Stimulated activated CD8-positive, alpha-beta memory T cell treated with anti-CD3 and anti-CD28 coated beads, Interleukin-4, amount 100 ng/mL, for 1 hour (primary cell): Measurements from ENCODE around the gene ZFP1.
"Not testable (repeated sequence)": the region's sequence is repeated elsewhere in the genome, so short reads cannot be mapped to it uniquely, and the experiment has no call there.

Source experiments
- DNase-seq, 2 donors: peaks; one replicate each; pipeline ENCODE4 v3.0.0-alpha.2; 2020; ENCODE audit warnings: low read depth in 2 of 2, low spot score in 1 of 2

ZFP1 gene

GRCh38 chr16:75112734-75113491, 35.4 kb upstream of the ZFP1 start:
- no peak for DNase-seq

- no peak for DNase-seq
Measured at GRCh38 chr16:75113541-75114121, 34.7 kb upstream of the ZFP1 start.

- no peak for DNase-seq
Measured at GRCh38 chr16:75114179-75114945, 34.0 kb upstream of the ZFP1 start.

- DNase-seq: no peak
Measured at GRCh38 chr16:75114946-75115825, 33.1 kb upstream of the ZFP1 start.

DNA sequence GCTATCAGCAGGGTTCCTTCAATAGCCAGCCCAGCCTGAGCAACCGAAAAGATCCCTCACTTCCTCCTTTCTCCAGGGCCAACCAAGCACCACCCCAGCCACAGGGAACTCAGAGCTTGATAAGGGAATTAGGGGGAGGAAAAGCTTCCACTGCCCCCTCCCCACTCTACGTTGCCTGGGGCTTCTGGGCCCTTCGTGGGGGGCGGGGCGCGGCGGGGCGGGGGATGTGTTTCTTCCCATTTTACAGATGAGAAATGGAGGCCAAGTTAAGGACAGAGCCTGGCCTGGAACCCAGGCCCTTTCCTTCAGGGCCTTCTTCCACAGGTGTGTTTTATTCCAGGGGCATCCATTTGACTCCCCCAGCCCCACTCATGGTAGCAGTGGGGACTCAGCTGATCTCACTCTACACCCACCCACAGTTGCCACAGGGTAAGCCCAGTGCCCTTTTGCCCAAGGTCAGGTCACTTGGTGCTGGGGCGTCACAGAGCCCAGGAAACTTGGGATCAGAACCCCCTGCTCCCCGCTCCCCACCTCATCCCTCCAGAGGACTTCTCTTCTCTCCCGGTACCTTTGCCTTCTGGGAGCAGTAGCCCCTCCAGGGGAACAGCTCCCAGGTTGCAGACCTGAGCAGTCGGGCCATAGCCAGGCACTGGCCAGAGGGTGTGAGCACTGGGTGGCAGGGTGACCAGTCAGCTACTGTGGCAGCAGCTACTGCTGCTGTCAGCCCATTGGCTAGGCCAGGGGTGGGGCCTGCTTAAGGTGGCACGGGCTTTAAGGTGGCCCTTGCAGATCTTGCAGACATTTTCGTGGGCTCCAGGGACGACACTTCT, 32.0 kb upstream of the ZFP1 start, which contains the start of gene LDHD:
TSS of gene LDHD (minus strand) at position 700 of the 830 bp plus-strand sequence. CDS start at position 640, 60 bp downstream.
- DNase-seq: no peak

DNA sequence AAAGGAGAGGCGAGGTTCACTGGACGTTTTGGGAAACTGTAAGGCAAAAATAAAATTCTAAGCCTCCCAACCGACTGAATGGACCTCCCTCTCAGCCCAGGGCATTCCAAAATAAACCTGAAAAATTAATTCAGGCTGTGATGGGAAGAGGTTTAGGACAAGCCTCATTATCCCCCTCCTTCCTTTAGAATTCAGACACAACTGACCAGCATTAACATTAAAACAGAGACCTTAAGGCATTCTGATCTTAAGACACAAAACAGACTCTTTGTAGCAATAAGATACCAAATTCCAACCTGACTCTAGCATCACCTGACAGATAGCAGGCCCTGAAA, 31.4 kb upstream of the ZFP1 start:
- no peak for DNase-seq

DNA sequence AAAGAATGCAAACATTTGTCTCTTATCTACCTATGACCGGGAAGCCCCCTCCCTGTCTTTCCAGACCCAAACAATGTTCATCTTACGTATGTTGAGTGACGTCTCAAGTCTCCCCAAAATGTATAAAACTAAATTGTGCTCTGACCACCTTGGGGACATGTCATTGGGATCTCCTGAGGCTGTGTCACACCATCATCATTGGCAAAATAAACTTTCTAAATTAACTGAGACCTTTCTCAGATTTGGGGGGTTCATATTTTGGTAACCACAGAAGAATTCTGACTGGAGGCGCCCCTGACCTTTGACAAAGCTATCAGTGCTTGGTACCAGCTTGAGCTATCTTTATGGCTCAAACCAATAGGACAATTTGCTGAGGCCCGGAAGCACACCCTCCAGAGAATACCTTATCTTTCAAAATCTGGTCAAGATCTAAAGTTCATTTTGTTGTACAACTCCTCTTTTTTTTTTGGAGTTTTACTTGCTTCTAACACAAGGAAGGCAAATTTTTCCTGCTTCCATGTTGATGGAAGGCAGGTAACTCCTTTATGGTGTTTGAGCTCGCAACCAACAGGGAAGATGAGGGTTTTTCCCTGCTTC, 29.3 kb upstream of the ZFP1 start:
- no peak for DNase-seq

DNA sequence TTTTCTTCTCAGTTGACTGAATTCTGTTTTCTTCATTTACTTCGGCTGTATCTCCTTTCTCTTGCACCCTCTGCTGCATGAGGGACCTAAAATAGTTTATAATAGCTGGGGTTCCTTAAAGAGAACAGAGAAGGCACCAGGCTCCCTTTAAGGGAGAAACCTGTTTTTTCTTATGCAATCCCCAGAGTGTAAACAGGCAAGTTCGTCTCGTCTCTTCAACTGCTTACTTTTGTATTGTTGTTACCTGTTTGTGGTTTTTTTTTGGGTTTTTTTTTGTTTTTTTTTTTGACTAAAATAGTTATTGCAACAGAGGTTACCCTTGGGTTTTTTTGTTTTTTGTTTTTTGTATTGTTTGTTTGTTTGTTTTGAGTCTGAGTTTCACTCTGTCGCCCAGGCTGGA, 28.1 kb upstream of the ZFP1 start:
- DNase-seq: no peak

GRCh38 chr16:75121949-75122568, 26.3 kb upstream of the ZFP1 start:
- no peak for DNase-seq

GRCh38 chr16:75122609-75123008, 25.7 kb upstream of the ZFP1 start:
- no peak for DNase-seq

DNA sequence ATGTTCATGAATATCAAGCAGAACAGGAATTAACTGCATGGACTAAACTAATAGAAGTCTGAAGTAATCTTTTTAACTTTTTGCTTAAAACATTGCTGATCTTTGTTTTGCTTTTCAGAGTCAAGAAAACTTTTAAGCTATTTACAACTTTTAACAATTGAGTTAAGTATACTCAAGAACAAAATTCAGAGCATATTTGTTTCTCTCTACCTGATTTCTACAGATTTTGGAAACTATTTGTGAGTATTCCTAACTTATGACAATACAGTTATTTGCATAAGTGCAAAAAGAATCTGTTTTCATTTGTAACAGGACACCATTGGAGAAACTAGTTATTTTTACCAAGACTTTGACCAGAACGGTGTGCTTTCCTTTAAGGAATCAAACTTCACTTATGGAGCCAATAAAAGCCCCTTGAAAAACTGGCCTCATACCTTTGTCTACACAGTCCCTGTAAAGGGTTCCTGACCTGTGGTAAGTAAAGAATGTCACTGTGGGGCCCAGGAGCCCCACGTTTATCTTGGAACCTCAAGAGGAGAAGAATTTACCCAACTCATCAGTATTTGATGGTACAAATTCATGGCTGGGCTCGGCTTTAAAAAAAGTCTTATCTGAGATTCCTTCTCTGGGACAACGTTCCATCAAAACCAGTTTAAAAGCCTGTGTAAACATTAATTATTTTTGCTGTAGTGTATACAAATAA, 20.5 kb upstream of the ZFP1 start:
- no peak for DNase-seq

DNA sequence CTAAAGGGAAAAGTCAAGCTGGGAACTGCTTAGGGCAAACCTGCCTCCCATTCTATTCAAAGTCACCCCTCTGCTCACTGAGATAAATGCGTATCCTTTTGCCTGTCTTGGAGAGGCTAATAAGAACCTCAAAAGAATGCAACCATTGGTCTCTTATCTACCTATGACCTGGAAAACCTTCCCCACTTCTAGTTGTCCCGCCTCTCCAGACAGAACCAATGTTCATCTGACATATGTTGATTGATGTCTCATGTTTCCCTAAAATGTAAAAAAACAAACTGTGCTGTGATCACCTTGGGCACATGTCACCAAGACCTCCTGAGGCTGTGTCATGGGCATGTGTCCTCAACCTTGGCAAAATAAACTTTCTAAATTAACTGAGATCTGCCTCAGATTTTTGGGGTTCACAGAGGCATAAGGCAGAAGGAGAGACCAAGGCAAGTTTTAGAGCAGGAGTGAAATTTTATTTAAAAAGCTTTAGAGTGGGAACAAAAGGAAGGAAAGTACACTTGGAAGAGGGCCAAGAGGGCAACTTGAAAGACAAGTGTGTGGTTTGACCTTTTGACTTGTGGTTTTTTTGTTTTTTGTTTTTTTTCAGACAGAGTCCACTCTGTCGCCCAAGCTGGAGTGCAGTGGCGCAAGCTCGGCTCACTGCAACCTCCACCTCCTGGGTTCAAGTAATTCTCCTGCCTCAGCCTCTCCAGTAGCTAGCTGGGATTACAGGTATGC, 18.7 kb upstream of the ZFP1 start:
- DNase-seq: not testable (repeated sequence)

- no peak for DNase-seq
Measured at GRCh38 chr16:75130150-75130771, 18.1 kb upstream of the ZFP1 start.

- no peak for DNase-seq
Measured at GRCh38 chr16:75131081-75131480, 17.2 kb upstream of the ZFP1 start.

GRCh38 chr16:75138233-75138632, 10.1 kb upstream of the ZFP1 start:
- no peak for DNase-seq

DNA sequence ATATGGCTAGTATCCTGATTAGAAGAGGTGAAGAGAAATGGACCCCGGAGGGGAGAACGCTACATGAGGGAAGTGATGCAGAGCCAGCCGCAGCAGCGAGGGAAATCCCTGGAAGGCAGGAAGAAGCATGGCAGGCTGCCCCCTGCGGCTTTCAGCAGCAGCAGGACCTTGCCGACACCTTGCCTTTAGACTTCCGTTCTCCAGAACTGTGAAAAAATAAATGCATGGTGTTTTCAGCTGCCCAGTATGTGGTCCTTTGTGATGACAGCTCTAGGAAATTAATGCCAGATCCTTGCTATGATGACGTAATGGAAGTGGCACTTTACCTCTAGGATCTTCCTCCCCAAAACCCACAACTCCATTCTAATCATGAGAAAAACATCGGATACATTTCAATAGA, 9.7 kb upstream of the ZFP1 start:
- DNase-seq: no peak

GRCh38 chr16:75139498-75139897, 8.8 kb upstream of the ZFP1 start:
- no peak for DNase-seq

- no peak for DNase-seq
Measured at GRCh38 chr16:75143941-75144340, 4.4 kb upstream of the ZFP1 start.
